Stimulated activated naive CD4-positive, alpha-beta T cell treated with Interleukin-2 at 50 U/mL for 16 hours (primary cell): ENCODE measurements around the gene CFAP251.
A peak's percentile ranks its signal among the peaks of the same experiment; 100 is the strongest.
"Not testable (repeated sequence)": the region's sequence is repeated elsewhere in the genome, so short reads cannot be mapped to it uniquely, and the experiment has no call there.

Experiments
- DNase-seq: peaks from one replicate; lab custom pipeline; 2025; lab: John Stamatoyannopoulos, UW

Gene CFAP251

DNA sequence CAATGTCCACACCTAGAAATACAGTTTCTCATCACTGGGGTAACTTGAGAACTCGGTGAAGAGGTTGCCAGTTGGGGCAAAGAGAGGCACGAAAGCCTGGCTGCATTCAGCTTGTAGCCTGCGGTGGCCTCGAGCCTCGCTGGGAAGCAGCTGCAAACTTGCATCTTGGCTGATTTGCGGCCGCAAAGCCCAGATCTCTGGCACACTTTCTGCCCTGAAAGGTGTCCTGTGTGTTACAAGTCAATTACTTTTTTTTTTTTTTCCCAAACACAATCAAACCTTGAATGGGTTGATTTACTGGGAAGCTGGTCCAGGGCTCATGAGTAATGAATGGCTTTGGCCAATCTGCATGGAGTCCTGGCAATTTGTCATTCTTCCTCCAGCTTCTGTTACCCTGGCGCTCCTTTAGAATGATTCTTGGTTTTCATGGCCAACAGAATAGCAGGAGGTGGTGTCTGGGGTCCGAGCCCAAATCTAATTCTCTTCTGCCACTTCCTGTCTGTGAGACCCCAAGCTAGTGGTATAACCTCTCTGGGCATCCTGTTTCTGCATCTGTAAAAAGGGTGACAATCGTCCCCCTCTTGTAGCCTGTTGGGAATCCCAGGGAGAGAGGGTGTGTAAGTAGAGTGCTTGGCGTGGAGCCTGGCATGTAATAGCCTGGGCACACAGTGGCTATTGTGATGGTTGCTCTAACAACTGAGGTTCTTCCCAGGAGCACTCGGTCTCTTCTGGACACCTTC, 109.9 kb downstream of the CFAP251 start:
- no peak for DNase-seq

DNA sequence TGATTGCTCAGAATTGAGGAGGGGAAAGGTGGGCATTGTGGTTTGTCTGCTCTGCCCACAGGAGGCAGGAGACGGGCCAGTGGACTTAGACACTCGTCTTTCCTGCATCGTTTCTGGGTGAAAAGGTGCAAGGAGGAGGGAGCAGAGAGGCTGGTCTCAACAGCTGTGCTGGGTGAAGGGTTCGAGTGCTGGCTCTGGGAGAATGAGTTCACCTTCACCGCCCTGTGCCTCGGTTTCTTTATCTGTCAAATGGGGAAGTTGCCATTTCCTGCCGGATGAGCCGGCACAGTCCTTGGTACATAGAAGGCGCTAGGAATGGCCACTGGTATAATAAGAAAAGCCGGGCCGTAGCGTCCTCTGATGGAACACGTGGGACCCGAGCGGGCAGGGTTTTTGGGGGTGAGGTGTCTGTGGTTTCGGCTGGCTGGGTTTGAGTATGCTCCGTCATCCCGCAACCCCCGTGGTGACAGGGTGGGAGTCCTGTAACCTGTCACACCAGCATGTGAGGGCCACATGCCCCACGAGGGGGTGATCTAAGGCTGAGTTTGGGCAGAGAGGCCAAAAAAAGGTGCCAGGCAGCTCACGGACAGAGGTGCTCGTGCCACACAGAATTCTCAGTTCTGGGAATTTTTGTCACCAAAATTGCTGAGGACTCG, 110.6 kb downstream of the CFAP251 start:
- DNase-seq, result peak; percentile 46

DNA sequence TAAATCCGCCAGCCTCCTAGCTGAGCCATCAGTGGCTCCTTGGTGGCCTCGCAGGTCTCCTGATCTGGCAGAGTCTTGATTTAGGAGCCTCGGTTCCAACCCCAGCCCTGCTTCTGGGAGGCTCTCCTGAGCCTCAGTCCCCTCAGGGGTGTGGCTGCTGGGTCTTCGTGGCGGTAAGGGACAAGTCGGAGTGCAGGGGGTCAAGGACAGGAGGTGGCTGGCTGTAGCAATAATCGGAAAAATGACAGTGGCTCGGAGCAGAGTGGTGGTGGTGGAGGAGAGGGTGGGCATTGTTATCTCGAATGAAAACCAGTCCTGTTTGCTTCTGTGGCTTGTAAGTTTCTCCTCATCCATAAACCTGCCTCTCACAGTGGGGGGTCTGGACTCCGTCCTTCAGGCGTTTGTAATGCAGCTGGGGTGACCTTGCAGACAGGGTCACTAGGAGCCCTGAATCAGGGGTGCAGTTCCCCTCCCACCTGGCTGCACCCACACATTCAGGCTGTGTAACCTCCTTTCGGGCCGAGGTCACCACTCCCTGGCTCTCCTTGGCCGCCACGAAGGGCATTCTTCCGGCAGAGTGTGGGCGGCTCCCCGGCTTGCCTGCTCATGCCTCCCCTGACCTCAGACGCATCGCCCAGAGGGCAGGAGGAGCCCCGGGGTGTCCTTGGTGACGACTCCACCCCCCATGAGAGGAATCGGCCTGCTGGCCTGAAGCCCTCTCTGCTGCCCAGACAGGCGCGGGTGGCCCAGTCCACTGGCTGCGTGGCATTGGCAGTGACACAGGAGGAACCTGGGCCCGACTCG, 111.4 kb downstream of the CFAP251 start:
- DNase-seq, result no peak

DNA sequence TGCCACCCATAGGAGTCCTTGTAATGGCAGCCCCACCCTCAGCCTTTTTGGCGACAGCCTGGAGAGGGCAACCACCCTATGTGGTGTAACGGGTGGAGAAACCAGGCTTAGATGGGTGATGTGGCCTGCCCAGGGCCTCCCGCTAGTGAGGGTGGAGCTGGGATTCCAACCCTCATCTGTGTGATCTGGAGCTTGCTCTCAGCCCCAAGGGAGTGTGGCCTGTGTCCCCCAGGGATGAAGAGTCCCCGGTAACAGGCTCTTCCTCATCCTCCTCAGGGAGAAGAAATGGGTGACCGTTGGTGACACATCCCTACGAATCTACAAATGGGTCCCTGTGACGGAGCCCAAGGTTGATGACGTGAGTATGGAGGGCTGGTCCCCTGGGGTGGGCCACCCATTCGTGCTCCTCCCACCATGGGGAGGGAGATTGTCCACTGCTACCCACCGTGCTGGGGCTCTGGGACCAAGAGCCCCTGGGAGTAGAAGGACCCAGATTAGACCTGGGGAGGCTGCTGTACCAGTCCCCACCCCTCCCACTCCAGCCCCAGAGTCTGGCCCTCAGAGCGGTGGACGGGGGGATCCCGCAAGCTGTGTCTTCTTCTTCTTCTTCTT, 112.1 kb downstream of the CFAP251 start:
- DNase-seq, result no peak

DNA sequence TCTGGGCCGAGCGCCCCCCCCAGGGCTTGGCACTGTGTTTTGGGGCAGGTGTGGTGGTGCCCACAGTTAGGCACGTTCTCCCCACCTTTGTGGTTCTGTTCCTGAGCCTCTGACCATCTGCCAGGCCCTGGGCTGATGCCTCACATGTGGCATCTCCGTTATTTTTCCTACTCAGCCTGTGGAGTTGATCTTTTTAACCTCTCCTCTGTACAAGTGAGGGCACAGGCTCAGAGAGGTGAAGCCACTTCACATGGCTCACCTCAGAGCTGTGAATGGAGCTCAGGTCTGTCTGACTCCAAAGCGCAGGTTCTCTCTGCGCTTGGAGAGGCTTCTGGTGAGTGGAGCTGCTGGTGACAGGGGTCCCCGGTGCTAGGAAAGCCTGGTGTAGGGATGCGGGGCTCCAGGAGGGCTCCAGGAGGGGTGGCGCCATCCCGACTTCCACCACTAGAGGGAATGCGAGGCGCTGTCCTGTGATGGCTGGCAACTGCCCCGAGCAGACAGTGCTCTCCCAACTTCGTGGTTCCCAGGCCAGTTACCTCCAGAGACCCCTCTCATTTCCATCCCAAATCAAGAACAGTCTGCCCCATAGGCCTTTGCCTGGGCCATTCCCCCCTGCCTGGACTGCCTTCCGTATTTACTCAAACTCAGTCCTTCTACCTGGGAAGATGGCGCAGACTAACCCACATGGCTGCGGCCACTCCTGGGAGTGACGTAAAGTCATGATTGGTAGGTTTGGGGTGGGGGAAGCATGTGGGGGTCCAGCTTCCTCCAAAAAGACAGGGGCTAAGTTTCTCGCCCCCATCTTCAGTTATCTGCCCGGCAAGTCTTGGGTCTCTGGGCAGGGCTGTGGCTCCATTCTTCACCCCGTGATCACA, 113.2 kb downstream of the CFAP251 start:
- peak; percentile 20 for DNase-seq

DNA sequence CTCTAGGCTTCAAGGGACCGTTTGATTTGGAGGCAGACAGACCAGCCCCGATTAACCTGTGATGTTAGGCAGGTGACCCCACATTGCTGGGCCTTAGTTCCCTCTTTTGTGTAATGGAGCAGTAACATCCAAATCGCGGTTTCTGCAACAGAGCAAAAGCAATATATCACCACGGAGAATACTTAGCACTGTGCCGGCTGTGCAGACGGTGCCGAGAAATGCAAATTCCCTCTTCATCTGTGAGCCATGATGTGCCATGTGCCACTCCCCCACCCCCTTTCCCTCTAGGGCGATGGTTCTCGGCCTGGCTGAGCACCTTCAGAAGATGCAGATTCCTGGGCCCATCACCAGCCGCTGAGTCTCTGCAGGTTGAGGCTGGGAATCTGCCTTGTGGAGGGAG, 114.2 kb downstream of the CFAP251 start:
- DNase-seq, result no peak

DNA sequence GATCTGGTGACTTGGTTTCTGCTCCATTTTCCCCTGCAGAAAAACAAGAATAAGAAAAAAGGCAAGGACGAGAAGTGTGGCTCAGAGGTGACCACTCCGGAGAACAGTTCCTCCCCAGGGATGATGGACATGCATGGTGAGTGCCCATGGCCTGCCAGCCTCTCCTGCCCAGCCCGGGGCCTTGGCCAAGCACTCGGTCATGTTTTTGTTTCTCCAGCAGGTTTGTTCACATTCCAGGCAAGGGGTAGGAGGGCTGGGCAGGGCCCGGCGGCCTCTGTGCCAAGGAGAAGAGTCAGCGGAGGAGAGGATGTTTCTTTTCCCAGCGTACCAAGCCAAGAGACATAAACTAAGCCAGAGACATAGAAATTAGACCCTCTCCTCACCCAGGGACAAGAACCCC, 116.9 kb downstream of the CFAP251 start:
- no peak for DNase-seq

DNA sequence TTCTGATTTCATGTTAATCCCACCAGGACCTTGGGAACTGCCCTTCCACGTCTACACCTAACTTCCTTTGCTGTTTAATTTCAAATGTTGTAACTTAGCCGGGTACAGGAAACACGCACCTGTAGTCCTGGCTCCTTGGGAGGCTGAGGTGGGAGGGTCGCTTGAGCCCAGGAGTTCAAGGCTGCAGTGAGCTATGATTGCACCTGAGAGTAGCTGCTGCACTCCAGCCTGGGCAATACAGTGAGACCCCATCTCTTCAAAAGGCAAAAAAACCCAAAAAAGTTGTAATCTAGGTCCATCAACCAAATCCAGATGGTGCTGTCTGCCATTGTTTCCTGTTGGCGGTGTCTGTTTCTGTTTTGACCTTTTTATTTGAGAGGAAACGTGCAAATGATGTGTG, 117.8 kb downstream of the CFAP251 start:
- DNase-seq, result no peak

DNA sequence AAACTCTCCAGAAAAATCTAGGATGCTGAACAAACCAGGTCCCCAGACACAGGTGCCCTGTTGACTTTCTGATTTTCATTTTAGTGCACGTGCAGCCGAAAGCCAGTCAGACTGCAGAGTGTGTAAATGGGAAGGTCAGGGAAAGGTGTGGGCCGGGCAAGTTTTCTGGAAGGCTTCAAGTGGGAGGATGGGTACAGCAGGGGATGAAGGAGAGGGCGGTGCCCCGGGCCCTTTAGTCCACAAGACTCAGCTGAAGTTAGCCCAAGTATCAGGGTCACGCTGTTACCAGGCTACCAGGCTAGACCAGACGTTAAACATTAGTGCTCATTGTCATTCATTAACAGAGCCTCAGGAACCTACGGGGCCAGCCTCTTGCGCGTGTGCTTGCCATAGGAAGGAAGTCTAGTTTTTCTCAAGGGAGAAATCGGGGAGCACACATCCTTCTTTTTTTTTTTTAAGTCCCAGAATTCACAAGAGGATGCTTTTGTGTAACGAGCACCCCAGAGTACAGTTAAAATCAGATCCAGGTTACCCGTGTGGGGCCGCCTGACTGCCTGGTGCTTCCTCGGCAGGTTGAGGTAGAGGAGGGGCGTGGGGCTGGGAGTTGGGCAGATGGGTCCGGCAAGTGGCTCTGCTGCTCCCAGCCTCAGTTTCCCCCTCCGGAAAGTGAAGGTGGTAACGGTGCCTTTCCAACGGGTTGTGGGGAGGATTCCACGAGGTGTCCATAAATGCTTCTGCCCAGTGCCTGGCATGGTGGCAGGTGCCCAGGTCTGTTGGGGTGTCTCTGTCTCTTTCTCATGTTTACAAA, 122.4 kb downstream of the CFAP251 start:
- no peak for DNase-seq

DNA sequence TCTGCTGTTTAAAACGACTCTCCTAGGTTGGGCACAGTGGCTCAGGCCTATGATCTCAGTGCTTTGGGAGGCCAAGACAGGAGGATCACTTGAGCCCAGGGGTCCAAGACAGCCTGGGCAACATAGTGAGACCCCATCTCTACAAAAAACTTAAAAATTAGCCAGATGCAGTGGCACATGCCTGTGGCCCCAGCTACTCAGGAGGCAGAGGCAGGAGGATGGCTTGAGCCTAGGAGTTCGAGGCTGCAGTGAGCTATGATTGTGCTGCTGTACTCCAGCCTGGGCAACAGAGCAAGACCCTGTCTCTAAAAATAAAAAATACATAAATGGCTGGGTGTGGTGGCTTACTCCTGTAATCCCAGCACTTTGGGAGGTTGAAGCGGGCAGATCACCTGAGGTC, 123.1 kb downstream of the CFAP251 start:
- not testable (repeated sequence) for DNase-seq

DNA sequence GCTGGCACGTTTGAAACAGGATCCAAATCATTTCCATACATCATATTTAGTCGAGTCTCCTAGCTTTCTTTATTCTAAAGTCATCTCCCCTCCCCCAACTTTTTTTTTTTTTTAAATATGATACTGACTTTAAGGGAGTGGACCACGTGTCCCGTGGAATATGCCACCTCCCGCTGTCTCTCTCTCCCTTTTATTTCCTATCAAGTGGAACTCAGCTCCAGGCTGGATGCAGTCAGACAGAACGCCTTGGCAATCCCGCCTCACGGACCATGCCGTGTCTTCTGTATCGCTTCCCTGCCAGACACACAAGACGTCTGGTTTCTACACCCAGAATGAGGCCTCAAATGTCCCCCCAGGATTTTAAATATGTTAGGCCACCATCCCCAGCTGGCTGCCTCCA, 124.5 kb downstream of the CFAP251 start:
- no peak for DNase-seq

DNA sequence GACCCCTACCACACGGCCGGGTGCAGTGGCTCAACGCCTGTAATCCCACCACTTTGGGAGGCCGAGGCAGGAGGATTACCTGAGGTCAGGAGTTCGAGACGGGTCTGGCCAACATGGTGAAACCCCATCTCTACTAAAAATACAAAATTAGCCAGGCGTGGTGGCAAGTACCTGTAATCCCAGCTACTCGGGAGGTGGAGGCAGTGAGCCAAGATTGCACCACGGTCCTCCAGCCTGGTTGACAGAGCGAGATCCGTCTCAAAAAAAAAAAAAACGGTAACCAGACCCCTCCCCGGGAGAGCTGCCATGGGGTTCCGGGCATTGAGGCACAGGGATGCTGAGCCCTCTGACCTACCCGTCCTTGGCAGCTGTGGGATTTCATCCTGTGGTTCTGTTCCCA, 125.1 kb downstream of the CFAP251 start:
- DNase-seq, result no peak

DNA sequence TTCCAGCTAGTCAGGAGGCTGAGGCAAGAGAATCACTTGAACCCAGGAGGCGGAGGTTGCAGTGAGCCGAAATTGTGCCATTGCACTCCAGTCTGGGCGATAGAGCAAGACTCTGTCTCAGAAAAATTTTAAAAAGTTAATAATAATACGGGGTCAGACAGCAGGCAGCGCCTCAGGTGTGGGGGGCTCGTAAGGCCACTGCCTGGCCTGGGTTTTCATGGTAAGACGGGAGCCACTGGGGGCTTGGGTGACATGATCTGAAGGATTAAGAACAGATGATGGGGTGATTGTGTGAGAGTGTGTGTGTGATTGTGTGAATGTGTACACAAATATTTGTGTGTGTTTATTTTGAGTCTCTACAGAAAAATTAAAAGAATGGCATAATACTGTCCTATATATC, 126.9 kb downstream of the CFAP251 start:
- no peak for DNase-seq

DNA sequence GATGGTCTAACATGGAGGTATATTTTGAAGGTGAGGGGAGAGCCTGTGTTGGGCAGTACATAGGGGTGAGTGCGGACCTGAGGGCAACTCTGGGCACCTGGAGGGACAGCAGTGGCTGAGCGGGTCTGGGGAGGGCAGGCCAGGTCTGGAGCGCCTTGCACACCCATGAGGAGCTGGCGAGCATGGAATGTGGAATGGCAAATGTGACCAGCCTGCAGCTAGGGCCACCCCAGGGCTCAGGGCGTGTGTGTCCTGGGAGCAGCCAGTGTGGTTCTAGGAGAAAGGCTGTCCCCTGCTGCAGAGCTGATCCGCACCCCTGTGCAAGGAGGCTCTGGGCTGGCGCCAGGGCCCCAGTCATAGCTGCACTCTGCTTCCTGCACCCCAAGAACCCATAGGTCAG, 127.8 kb downstream of the CFAP251 start:
- no peak for DNase-seq

DNA sequence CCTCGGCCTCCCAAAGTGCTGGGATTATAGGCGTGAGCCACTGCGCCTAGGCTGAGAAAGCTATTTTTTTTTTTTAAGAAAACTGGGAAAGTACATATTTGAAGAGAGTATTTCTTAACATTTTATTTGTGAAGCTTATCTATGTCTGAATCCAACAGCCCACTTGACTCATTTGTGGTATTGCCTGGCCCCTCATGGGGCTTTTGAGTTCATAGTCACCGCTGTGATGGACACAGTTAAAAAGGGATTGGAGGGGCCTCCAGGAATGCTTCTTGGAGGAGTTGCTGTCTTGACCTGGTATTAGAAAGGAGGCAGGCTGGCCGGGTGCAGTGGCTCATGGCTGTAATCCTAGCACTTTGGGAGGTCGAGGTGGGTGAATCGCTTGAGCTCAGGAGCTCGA, 129.8 kb downstream of the CFAP251 start:
- no peak for DNase-seq

DNA sequence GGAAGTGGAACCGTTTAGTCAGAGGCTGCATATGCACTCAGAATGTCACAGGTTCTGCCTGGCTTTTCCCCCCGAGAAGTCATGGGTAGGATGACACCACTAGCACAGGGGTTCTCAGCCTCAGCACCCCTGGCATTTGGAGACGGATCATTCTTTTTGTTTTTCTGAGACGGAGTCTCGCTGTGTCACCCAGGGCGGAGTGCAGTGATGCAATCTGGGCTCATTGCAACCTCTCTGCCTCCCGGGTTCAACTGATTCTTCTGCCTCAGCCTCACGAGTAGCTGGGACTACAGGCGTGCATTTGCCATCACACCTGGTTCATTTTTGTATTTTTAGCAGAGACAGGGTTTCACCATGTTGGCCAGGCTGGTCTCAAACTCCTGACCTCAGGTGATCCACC, 131.4 kb downstream of the CFAP251 start:
- no peak for DNase-seq

DNA sequence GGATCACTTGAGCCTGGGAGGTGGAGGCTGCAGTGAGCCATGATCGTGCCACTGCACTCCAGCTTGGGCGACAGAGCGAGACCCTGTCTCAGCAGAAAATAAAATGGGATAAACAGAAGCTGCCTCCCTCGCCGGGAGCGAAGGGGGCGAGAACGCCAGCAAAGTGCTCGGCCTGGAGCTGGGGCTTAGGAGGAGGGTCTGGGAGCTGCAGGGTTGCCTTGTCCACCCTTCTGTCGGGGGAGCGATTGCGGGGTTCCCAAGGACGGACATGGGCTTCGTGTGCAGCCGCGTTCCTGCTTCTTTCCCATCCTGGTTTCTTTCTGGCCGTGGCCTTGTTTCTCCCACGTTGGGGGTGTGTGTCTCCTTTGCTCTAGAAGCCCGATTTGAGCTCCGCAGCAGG, 132.3 kb downstream of the CFAP251 start:
- no peak for DNase-seq

DNA sequence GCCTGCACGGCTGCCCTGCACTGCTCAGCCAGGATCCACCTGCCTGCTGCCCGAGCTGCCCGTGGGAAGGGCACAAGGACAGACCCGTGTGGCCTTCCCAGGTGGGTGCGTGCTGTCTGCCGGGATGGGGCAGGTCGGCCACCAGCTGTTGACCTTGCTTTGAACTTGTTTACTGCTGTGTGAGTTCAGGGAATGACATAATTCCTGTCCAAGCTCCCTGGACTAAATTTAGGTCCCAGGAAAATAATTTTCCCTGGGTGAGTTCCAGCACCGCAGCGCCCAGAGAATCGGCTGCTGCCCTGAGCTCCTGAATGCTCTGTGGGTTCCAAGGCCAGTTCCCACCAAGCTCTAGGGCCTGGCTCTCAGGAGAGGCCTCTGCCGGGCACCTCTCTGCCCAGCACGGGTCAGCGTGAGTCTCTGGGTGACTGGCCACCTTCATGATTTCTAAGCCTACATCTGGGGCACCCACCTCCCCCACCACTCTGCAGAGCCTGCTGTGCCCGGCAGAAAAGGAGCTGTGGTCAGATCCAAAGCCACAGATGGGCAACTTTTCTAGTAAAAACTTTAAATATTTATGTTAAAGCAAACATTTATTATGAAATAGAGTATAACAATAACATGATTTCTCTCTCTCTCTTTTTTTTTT, 133.0 kb downstream of the CFAP251 start:
- no peak for DNase-seq

DNA sequence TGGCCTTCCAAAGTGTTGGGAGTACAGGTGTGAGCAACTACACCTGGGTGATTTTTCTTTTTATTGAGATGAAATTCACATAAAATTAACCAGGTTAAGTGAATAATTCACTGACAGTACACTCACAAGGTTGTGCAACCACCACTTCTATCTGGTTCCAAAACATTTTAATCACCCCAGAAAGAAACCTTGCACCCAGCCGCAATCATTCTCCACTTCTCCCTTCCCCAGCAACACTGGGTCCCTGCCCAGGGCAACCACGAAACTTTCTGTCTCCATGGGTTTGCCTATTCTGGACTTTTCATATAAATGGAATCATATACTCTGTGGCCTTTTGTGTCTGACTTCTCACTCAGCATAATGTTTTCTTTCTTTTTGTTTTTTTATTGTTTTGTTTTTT, 133.9 kb downstream of the CFAP251 start:
- DNase-seq, result no peak
